Activated CD8-positive, alpha-beta memory T cell treated with anti-CD3 and anti-CD28 coated beads for 4 hours (primary cell): ENCODE measurements around the gene DUS3L.

Experiments
- DNase-seq, 2 donors: peaks; one replicate each; pipeline ENCODE4 v3.0.0-alpha.2; 2020; ENCODE audit warnings: low read depth in 2 of 2

The DUS3L gene, protein sequence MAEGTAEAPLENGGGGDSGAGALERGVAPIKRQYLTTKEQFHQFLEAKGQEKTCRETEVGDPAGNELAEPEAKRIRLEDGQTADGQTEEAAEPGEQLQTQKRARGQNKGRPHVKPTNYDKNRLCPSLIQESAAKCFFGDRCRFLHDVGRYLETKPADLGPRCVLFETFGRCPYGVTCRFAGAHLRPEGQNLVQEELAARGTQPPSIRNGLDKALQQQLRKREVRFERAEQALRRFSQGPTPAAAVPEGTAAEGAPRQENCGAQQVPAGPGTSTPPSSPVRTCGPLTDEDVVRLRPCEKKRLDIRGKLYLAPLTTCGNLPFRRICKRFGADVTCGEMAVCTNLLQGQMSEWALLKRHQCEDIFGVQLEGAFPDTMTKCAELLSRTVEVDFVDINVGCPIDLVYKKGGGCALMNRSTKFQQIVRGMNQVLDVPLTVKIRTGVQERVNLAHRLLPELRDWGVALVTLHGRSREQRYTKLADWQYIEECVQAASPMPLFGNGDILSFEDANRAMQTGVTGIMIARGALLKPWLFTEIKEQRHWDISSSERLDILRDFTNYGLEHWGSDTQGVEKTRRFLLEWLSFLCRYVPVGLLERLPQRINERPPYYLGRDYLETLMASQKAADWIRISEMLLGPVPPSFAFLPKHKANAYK

DNA sequence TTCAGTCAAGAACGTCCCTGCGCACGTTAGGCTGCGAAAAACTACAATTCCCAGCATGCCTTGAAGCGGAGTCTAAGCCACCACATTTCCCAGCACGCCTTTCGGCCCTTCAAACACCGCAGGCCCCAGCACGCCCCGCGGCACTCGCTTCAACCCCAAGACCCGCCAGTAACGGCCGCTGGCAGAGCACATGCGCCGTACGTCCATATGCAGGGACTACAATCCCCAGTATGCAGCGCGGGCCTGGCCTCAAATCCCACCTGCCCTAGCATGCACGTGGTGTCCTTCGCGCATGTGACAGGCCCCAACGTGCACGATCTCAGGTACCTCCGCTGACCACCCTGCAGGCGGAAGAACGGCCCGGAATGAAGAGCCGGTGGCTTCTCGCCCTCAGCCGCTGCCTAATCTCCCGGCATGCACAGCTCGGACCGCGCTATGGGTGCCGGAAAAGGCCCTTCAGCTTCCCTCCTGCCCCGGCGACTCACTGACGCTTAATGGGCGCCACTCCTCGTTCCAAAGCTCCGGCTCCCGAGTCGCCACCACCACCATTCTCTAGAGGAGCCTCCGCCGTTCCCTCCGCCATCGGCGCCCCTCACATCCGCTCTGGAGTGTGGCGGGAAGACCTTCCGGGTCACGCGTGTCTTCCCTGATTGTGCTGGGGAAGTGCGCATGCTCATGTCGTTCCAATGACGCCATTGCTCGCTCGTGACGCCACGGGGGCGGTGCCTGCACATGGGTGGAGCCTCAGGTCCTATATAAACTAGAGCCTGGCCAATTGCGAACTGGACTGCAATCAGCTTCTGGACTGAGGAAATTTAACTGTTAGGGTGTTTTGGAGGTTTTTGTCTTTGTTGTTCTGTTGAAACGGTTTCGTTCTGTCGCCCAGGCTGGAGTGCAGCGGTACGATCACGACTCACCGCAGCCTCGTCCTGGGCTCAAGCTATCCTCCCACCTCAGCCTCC lies at the start of gene DUS3L:
DUS3L (minus strand) TSS at position 605 of the 962 bp plus-strand sequence; CDS start at position 583, 22 bp downstream.
- DNase-seq, result peak; percentile 89 to 92

DNA sequence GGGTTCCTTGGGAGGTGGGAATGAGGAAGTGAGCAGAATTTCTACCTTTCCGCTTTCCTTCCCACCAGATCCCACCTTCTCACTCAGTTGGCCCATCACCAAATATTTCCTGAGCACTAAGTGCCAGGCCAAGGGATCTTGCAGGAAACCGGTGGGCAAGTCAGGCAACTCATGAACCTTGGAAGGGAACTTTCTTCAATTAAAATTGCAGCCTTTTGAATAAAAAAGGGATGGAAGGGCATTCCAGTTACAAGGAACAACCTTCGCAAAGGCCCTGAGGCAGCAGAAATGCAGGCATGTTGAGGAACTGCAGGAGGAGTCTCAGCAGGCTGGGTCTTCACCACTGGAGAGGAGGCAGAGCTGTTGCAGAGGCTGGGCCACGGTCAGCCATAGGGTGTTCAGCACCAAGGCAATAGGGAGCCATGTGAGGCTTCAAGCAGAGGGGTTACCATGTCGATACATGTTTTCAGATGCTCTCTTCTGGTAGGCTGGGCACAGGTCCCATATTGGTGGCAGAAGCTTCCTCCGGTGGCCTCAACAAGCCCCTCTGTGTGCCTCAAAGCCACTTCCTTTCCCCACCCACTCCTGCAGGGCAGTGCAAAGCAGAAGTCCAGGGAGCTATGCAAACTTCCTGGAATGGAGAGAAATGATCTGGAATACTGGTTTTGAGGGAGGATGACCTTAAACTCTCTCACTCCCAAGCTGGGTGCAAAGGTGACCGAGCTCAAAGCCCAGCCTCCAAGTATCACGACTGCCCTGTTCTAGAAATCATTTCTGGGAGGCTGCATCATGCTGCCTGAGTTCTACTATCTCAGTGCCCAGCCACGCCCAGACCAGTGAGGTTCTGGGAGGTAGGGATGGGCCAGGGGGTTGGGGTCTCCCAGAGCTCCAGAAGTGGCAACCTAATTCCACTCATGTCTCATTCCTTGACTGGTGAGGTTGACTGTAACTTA lies 48.4 kb upstream of the DUS3L start, which contains the start of gene FUT6:
FUT6 (minus strand) TSS at position 638 of the 953 bp plus-strand sequence. CDS start 7,135 bp downstream, outside the sequence.
- no peak for DNase-seq

DNA sequence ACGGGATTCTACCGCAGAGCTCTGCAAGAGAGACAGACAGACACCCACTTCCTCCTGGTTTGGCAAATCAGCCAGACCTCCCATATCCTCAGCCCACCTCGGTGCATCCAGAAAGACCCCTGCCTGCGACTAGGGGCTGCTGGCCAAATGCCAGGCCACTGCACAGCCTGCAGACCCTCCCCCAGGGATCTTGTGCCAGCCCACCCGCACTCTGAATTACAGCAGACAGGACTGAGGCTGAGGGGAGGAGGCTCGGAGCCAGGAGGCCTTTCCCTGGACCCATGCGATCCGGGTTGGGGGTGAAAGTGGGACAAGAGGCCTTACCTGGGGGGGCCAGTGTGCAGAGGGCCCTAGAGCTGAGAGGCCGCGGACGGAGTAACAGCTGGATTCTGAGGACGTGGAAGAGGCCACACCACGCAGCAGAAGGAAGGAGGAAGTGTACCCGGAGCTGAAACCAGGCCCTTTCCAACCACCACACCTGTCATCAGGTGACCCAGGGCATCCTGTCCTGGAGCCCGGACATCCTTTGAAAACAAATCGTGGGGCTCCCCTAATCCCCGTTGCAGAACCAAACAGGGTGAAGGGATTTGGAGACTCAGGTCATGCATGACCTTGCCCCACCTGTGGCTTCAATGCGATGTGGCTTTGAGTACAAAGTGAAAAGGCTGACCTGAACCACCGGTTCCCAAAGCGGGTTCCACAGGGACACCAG lies 47.5 kb upstream of the DUS3L start:
- no peak for DNase-seq

DNA sequence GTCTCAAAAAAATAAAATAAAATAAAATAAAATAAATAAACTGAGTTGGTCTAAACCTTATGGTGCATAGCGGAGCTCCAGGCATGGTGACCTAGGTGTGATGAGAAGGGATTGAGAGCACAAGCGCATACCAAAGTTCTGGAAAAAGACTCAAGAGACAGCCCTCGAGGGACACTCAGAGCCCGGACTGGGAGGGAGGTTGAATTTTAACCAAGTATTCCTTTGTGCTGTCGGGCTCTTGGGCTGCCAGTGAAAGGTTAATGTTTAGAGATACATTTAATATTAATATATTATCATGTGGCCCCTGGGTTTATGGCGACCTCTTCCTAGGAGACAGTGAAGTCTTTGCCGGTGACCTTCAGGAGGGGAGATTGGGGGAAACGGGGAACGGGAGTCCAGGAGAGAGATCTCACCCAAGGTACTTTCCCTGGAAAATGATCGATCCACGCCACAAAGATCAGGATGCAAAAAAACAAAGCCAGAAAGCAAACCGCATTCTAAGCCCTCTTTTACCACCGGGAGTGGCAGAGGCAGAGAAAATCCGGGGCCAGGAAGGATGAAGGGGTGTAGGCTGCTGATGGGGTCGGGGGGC lies 46.9 kb upstream of the DUS3L start:
- DNase-seq, result no peak

DNA sequence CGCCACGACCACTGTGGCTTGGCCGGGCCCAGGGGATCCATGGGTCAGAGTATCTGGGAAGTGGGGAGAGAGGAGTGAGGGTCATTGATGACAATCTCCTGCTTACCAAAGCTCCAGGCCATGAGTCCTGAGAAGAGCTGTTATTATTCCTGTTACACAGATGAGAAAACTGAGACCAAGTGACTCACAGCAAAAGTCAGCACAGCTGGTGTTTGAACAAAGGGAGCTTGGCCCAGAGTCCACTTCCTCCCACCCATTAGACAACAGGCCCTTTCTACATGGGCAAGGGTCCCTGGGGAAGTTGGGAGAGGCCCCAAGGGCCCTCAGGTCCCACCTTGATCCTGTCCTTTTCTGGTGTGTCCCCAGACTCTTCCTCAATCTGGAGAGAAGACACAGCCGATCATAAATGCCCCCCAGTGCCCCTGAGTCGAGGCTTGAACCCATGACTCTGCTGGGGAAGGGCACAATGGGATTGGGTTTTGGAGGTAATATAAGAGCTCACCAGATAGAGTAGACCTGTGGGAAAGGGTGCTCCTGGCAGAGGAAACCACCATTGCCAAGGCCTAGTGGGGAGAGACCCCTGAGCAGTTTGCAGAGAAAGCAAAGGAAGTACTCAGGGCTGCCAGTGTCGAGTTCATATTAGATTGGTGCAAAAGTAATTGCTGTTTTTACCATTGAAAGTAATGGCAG lies 41.7 kb upstream of the DUS3L start:
- no peak for DNase-seq

DNA sequence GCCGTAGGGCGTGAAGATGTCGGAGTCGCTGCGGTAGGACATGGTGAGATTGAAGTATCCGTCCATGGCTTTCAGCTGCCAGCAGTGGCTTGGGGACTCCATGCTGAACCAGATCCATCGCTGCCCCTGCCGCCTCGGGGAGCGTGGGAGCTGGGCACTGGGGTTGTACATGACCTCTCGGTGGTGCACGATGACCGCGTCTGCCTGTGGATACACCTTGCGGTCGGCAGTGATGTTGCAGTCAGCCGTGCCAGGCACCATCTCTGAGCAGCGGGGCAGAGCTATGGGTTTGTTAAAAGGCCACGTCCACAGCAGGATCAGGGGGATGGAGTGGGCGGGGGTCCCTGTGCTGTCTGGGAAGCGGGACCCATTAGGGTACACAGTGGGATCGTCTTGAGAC lies 41.1 kb upstream of the DUS3L start:
- DNase-seq, result no peak

DNA sequence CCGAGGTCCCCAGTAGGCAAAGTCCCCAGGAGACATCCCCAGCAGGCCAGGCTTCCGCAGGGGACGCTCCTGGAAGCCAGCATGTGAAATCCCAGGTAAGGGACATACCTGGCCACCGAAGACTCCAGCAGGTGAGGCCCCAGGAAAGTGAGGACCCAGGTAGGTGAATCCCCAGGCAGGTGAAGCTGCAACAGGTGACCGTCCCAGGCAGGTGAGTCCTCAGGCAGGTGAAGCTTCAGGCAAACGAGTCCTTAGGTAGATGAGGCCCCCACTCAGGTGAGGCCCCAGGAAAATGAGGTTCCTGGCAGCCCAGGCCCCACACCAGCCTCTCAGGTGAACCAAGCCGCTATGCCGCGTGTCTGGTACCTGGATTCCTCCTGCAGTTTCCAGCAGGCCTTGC lies 40.2 kb upstream of the DUS3L start:
- no peak for DNase-seq

DNA sequence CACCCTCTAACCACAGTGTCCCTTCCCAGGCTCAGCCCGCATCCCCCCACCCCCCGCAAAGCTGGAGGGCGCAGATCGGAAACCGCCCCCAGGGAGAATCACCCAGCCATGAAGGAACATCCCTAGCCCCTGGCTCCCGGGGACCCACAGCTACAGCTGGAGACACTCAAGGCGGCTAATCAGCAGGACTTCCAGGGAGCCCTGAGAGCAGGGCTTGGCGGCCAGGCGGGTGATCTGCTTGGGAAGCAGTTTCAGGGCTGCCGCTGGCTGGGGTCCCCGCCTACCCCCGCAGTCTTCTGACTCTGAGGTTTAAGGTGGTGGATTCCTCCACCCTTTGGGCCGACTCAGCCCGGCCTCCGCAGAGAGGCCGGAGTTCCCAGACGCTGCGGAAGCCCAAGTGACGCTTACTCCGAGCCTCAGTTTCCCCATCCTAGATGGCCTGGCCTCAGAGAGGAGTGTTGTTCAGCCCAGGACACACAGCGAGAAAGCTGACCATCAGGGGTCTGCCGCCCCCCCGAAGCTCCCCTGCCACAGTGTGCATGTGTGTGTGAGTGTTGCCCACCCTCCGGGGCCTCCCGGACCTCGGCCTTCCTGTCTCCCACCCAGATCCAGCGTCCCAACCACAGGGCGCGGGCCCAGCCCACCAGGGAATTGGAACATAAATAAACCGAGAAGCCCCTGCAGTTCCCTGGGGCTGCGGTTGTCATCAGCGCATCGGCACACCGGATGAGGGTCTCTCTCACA lies 38.8 kb upstream of the DUS3L start:
- no peak for DNase-seq

DNA sequence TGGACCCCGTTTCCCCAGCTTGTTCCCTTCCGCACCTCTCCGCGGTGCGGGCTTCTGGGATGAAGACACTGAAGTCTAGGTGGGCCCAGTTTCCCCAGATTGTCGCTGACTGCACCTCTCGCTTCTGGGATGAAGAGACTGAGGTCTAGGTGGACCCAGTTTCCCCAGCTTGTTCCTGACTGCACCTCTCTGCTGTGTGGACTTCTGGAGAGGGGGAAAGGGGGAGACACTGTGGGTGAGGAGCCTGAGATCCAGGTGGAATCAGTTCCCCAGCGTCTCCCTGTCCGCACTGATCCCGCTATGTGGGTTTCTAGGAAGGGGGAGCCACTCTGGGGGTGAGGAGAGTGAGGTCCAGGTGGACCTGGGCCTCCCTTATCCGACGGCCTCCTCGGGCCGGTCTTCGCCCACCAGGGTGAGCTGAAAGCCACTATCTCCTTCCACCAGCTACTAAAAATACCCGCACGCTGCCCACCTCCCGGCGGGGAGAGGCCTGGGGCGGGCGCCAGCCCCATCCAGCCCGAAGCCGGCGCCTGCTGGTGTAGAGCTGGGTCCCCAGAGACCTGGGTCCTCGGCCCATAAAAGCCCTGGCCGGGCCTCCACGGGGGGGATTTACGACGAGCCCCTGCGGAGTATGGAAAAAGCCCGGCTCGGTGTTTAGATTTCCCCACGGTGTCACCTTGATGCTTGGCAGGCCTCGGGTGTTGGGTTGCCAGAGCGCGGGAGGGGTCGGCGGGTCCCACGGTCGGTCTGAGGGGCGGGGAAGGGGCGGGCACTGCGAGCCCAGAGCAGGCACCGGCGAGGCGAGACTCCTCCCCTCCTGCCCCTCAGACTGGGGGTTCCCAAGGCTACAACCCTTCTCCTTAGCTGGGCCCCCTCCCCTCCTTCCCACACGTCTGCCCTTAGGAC lies 38.0 kb upstream of the DUS3L start:
- DNase-seq, result no peak

DNA sequence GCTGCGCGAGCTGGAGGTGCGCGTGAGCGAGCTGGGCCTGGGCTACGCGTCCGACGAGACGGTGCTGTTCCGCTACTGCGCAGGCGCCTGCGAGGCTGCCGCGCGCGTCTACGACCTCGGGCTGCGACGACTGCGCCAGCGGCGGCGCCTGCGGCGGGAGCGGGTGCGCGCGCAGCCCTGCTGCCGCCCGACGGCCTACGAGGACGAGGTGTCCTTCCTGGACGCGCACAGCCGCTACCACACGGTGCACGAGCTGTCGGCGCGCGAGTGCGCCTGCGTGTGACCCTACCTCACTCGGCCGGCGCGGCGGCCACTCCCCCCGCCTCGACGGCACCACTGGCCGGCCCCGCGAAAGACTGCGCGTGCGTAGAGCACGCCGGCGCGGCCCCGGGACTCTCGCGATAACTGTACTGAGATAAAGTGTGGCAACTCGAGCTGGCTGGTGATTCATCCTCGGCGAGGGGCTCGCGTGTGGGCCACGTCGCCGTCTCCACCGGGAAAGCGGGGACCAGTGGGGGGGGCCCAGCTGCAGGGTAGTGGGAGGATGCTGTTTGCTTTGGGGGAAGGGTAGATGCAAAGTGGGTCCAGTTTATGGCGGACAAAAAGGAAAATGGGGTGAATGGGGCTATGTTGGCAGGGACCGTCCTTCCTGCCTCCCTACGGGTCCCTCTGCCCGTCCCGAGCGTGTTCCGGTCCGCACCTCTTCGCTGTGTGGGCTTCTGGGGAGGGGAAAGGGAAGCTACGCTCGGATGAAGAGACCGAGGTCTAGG lies 37.1 kb upstream of the DUS3L start:
- DNase-seq, result peak; percentile 84 to 94

DNA sequence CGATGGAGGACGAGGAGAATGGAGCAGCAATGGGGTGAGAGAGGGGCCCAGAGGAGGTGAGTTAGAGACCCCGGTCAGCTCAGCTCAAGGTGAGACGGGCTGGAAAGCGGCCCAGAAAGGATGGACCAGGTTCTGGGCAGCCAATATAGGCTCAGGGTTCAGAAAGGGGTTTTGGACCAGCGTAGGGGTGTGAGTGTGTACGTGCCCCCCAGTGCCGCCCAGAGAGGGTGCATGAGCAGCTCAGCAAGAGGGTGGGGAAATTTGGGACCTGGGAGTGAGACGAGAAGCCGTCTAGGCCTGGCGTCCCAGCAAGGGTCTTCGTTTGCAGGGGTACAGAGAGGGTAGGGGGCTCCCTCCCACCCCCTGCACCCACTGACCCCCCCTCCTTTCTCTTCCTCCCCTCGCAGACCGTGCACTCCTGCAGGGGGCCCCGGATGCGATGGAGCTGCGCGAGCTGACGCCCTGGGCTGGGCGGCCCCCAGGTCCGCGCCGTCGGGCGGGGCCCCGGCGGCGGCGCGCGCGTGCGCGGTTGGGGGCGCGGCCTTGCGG lies 36.5 kb upstream of the DUS3L start:
- DNase-seq, result no peak

DNA sequence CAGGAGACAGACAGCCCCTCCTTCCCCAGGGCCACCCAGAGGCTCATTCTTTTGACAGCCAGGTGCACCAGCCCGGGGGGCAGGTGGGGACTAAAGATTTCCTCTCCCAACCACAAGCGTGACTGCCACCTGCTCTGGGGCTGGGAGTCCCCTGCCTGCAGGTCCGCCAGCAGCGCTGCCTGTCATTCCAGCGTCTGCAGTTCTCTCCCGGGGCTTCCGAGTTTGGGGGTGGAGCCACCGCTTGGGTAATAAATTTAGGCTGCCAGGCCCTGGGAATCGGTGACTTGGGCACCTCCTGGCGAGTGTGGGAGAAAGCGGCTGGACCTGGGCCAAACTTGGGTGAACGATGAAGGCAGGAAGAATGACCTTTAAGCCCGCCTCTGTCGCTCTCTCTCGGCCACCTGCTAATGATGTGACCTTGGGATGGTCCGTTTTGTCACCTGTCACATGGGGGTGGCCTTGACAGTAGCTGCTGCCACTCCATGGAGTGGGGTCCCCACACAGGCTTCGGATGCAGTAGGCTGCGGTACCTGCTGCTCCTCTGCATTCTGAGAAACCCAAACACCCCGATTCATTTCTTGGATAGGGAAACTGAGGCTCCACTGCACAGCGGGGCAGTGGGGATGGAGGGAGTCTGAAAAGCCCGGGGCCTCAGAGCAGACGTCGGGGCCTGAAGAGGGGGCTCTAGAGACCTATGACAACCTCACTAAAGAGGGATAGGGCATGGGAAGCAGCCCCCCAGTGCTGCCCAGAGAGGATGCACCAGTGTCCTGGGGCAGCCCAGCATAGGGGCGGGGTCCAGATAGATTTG lies 35.8 kb upstream of the DUS3L start:
- no peak for DNase-seq

DNA sequence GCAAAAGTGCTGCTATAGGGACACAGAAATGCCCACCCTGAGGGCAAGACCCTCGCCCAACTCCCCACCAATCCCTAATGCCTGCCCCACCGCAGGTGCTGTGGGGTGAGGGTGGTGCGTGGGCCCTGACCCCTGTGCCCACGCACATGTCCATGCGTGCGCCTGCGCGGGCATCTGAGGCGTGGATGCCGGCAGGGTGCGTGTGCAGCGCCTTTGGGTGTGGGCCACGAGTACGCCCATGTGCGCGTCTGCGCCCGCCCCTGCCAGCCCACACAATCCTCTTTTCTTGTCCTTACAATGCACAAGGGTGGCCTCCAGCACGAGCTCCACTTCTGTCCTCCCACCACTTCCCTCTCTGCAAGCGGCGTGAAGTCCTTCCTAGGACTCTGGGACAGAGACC lies 34.2 kb upstream of the DUS3L start:
- DNase-seq, result no peak

DNA sequence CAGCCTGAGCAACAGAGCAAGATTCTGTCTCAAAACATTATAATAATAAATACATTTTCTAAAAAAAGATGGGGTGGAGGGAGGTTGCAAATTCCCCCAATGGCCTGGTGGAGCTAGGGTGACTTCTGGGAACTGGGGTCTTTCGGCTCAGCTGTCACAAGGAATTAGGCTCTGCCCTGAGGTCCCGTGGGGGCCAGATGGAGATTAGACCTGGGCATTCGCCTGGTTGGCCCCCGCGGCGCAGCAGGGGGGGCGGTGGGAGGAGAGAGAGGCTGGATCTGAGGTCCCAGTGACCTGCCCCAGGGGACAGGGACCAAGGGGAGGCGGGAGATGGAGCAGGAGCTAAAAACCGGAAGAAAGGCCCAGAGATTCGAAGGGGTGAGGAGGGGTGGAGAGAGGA lies 33.8 kb upstream of the DUS3L start:
- DNase-seq, result no peak

DNA sequence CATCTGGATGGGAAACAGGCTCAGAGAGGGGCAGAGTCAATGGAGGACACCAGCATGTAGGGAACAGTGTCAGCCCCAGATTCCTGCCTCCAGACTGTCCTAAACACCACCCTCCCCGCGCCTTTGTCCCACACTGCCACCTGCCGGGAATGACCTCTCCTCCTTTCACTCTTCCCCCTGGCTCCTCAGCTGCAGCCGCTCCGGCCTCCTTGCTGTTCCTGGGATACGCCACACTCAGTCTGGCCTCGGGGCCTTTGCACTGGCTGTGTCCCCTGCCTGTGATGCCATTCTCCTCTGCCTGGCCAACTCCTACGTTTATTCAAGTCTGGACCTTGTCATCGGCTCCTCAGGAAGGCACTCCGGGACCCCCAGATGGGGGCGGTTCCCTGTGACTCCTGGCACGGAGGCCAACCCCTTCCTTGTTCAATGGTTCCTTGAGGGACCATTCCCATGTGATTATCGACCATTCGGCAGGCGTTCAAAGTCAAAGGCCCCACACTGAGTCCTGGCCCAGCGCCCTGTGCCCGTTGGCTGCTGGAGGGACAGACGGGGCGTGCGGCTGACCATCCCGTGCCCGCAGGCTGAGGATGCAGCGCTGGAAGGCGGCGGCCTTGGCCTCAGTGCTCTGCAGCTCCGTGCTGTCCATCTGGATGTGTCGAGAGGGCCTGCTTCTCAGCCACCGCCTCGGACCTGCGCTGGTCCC lies 32.8 kb upstream of the DUS3L start:
- DNase-seq, result no peak
